Peyer's patch (tissue), 4 donors: ENCODE results near the gene GSKIP. TPM values are rescaled to one million over a fixed set of nuclear protein-coding genes. Genes with fewer than 3 reads are reported as not detected.

Experiments
- DNase-seq, 3 donors: peaks; one replicate each; pipeline ENCODE4 v3.0.0-alpha.2; 2017 to 2019
- H3K27ac ChIP-seq, 4 donors: fragments of 200-600 bp; sonication (generic); one replicate each; pipeline ENCODE4 v1.5.1; 2016 to 2019
- H3K27me3 ChIP-seq, 2 donors: fragments of 200-600 bp; sonication (generic); one replicate each; pipeline ENCODE4 v1.5.1; 2019
- H3K36me3 ChIP-seq, 3 donors: fragments of 200-600 bp; sonication (generic); one replicate each; pipeline ENCODE4 v1.5.1; 2016 to 2019
- H3K4me1 ChIP-seq, 4 donors: fragments of 200-600 bp; sonication (generic); one replicate each; pipeline ENCODE4 v1.5.1; 2016 to 2019
- H3K4me3 ChIP-seq, 4 donors: fragments of 200-600 bp; sonication (generic); 1 replicate in 3 of 4; 2 replicates in 1 of 4; pipeline ENCODE4 v1.5.1; 2016 to 2019; ENCODE audit warnings: mild to moderate bottlenecking in 1 of 4
- H3K9me3 ChIP-seq, 4 donors: fragments of 200-600 bp; sonication (generic); one replicate each; pipeline ENCODE4 v1.5.1; 2016 to 2019; ENCODE audit warnings: mild to moderate bottlenecking in 1 of 4
- CTCF ChIP-seq, 6 experiments: fragments of 450-650 bp in 4 of 6; fragments of 200-600 bp in 2 of 6; sonication (generic) in 1 of 6; IDR thresholded peaks; one replicate each; pipeline ENCODE4 v1.5.1; 2017 to 2019; ENCODE audit warnings: antibody characterized with exemption in 6 of 6, mild to moderate bottlenecking in 3 of 6, moderate library complexity in 1 of 6
- POLR2A ChIP-seq, 2 donors: fragments of 450-650 bp; IDR thresholded peaks; one replicate each; pipeline ENCODE4 v1.5.1; 2017; ENCODE audit warnings: antibody characterized with exemption in 2 of 2, mild to moderate bottlenecking in 2 of 2, moderate library complexity in 2 of 2
- total RNA-seq, 4 donors: library from RNA; depleted of rRNA; stranded (reverse); fragments of >200 nt; gene quantifications; one replicate each; pipeline ENCODE4 v1.1.0, GENCODE V29; 2016

The GSKIP gene
- total RNA-seq, 4 donors from 2014 or later, result 56.8 to 140 (median 62.8) TPM

GRCh38 chr14:96363751-96364336 lies 518 bp downstream of the GSKIP start:
- TF ChIP-seq POLR2A (IDR thresholded peaks at IDR 0.05) (peak; percentile 55 to 70), CTCF (IDR thresholded peaks at IDR 0.05) (no peak)
- H3K27ac ChIP-seq, result peak overlapping the region; percentile 81 to 99 (median 90)
- peaks cover 0 to 37% (median 1%) of the 10 kb centered on the region in 4 donors for H3K4me1 ChIP-seq
- H3K4me3 ChIP-seq, result peak overlapping the region; percentile 54 to 99 (median 86)
- H3K36me3 ChIP-seq, result no peaks in the 10 kb centered on the region
- H3K9me3 ChIP-seq, result no peaks in the 10 kb centered on the region
- no peaks in the 10 kb centered on the region for H3K27me3 ChIP-seq
- peak; percentile 36 to 77 (median 75) for DNase-seq

GRCh38 chr14:96364962-96365361 lies 1.6 kb downstream of the GSKIP start:
- Histone ChIP-seq H3K4me1 (peaks cover 0 to 31% (median 1%) of the 10 kb centered on the region in 4 donors), H3K27me3 (no peaks in the 10 kb centered on the region), H3K4me3 (peak overlapping the region in 2 of 4 donors; percentile 96 to 99), H3K36me3 (no peaks in the 10 kb centered on the region), H3K9me3 (no peaks in the 10 kb centered on the region), H3K27ac (peak overlapping the region in 3 of 4 donors; percentile 47 to 99 (median 89))
- TF ChIP-seq CTCF (IDR thresholded peaks at IDR 0.05) (no peak), POLR2A (IDR thresholded peaks at IDR 0.05) (peak; percentile 40 to 86)
- no peak for DNase-seq

GRCh38 chr14:96368534-96368933 lies 5.2 kb downstream of the GSKIP start:
- H3K4me3 ChIP-seq, result no peak overlapping the region
- H3K36me3 ChIP-seq, result no peaks in the 10 kb centered on the region
- no peak for TF ChIP-seq POLR2A (IDR thresholded peaks at IDR 0.05)
- no peak for TF ChIP-seq CTCF (IDR thresholded peaks at IDR 0.05)
- no peak overlapping the region for H3K27ac ChIP-seq
- no peaks in the 10 kb centered on the region for H3K9me3 ChIP-seq
- H3K4me1 ChIP-seq, result peaks cover 0 to 13% (median 1%) of the 10 kb centered on the region in 4 donors
- no peaks in the 10 kb centered on the region for H3K27me3 ChIP-seq
- DNase-seq, result no peak

GRCh38 chr14:96370528-96370927 lies 7.2 kb downstream of the GSKIP start:
- Histone ChIP-seq H3K9me3 (no peaks in the 10 kb centered on the region), H3K4me3 (no peak overlapping the region), H3K27me3 (no peaks in the 10 kb centered on the region), H3K4me1 (peaks cover 0 to 6% (median 0%) of the 10 kb centered on the region in 4 donors), H3K36me3 (no peaks in the 10 kb centered on the region), H3K27ac (no peak overlapping the region)
- TF ChIP-seq POLR2A (IDR thresholded peaks at IDR 0.05), result no peak
- TF ChIP-seq CTCF (IDR thresholded peaks at IDR 0.05), result no peak
- DNase-seq, result no peak

GRCh38 chr14:96373538-96373937 lies 10.2 kb downstream of the GSKIP start:
- TF ChIP-seq POLR2A (IDR thresholded peaks at IDR 0.05) (no peak), CTCF (IDR thresholded peaks at IDR 0.05) (no peak)
- Histone ChIP-seq H3K27me3 (no peaks in the 10 kb centered on the region), H3K36me3 (no peaks in the 10 kb centered on the region), H3K4me3 (no peak overlapping the region), H3K9me3 (no peaks in the 10 kb centered on the region), H3K27ac (no peak overlapping the region), H3K4me1 (no peaks in the 10 kb centered on the region)
- no peak for DNase-seq
